Measurements from ENCODE around the gene CENPS.
"Not testable (repeated sequence)": the region's sequence is repeated elsewhere in the genome, so short reads cannot be mapped to it uniquely, and the experiment has no call there.

The CENPS gene

GRCh38 chr1:10456661-10457060, 26.4 kb downstream of the CENPS start:
- no peak for FAIRE-seq

- FAIRE-seq: not testable (repeated sequence)
These were observed 27.2 kb downstream of the CENPS start for GRCh38 chr1:10457462-10457861.

GRCh38 chr1:10457875-10458274, 27.6 kb downstream of the CENPS start:
- no peak for FAIRE-seq

- FAIRE-seq: no peak
These were observed 29.0 kb downstream of the CENPS start for GRCh38 chr1:10459184-10459583.

- FAIRE-seq: no peak
These were observed 36.8 kb downstream of the CENPS start for GRCh38 chr1:10467078-10467477.

GRCh38 chr1:10470043-10470442, 39.8 kb downstream of the CENPS start:
- no peak for FAIRE-seq

GRCh38 chr1:10471411-10472219, 41.4 kb downstream of the CENPS start:
- no peak for FAIRE-seq

GRCh38 chr1:10472220-10473144, 42.2 kb downstream of the CENPS start, which contains the start of gene DFFA:
TSS of gene DFFA (minus strand) at chr1:10472529. CDS start at chr1:10472458, 71 bp downstream.
- FAIRE-seq: peak; percentile 92

GRCh38 chr1:10473145-10473765, 43.0 kb downstream of the CENPS start:
- FAIRE-seq: no peak

- not testable (repeated sequence) for FAIRE-seq
These were observed 44.0 kb downstream of the CENPS start for GRCh38 chr1:10474309-10474612.

GRCh38 chr1:10474613-10475507, 44.6 kb downstream of the CENPS start, which contains the start of gene PEX14:
TSS of gene PEX14 (plus strand) at chr1:10474950. CDS start at chr1:10474967, 17 bp downstream.
- FAIRE-seq: no peak

GRCh38 chr1:10475510-10475909, 45.3 kb downstream of the CENPS start:
- FAIRE-seq: no peak

GRCh38 chr1:10479296-10479695, 49.1 kb downstream of the CENPS start:
- FAIRE-seq: no peak

- FAIRE-seq: no peak
These were observed 50.4 kb downstream of the CENPS start for GRCh38 chr1:10480614-10481013.

GRCh38 chr1:10484521-10484920, 54.3 kb downstream of the CENPS start:
- no peak for FAIRE-seq

GRCh38 chr1:10489291-10490055, 59.2 kb downstream of the CENPS start:
- no peak for FAIRE-seq

GRCh38 chr1:10490286-10490970, 60.2 kb downstream of the CENPS start:
- FAIRE-seq: no peak
